Ovary (tissue), 3 donors: Measurements from ENCODE around the gene MICALL2.

Experiments used
- CTCF ChIP-seq, 3 donors: fragments of 450-650 bp in 2 of 3; fragments of 200-600 bp in 1 of 3; IDR thresholded peaks; one replicate each; pipeline versions ENCODE4 v1.5.1 to v1.8.0; 2016 to 2022; ENCODE audit warnings: antibody characterized with exemption in 3 of 3, mild to moderate bottlenecking in 1 of 3
- POLR2A ChIP-seq: fragments of 450-650 bp; IDR thresholded peaks from one replicate; pipeline ENCODE4 v1.6.1; 2017; ENCODE audit warnings: antibody characterized with exemption, mild to moderate bottlenecking, moderate library complexity
- donor health status: DM: no; HTN: no; CAD: no.

DNA sequence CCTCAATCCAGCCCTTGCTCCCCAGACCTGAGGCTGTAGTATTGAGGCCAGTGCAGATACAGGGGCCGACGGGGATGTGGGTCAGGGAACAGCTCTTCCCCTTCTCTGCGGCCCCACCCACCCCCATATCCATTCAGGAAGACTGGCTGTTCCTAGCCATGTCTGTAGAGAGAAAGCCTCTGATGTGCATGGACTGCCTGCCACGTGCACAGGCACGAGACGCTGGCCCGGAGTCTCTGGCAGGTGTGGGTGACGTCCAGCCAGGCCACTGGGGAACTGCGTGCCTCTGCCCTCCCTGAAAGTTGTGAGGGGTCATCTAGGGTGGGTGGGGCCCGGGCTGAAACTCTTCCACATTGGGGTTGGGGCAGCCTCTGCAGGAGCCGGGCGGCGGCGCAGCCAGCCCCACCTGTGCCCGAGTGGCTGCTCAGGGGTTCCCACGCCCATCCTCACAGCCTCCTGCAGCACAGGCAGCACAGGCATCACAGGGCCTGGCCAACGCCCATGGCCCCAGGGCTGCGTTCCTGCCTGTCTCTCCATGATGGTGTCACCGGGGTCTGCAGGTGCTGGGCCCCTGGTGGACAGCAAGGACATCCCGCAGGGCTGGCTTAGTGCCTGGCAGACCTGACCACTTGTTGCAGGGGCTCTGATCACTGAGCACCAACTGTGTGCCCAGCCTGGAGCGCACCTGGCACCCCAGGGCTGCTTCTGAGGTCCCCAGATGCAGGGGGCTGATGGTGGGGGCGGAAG is 27.5 kb downstream of the MICALL2 start:
- TF ChIP-seq CTCF (IDR thresholded peaks at IDR 0.05): no peak
- TF ChIP-seq POLR2A: no peak
